HuH-7 (cell line): ENCODE data around the gene KHDC4.
A peak's percentile ranks its signal among the peaks of the same experiment; 100 is the strongest.

ENCODE experiments used
- DNase-seq: peaks from one replicate; pipeline ENCODE4 v3.0.0; 2011; ENCODE audit warnings: low spot score

The KHDC4 gene

GRCh38 chr1:155934097-155934935, at the start of gene KHDC4:
Gene KHDC4 (minus strand): TSS chr1:155934413. CDS start chr1:155934373, 40 bp downstream.
- peak; percentile 94 for DNase-seq

GRCh38 chr1:155983191-155984024, 49.2 kb upstream of the KHDC4 start:
- no peak for DNase-seq

GRCh38 chr1:155982106-155982505, 47.9 kb upstream of the KHDC4 start:
- DNase-seq, result no peak

GRCh38 chr1:155981266-155982088, 47.3 kb upstream of the KHDC4 start:
- DNase-seq, result peak; percentile 60

GRCh38 chr1:155979597-155980343, 45.6 kb upstream of the KHDC4 start:
- no peak for DNase-seq

GRCh38 chr1:155978973-155979429, 44.8 kb upstream of the KHDC4 start:
- DNase-seq, result peak; percentile 54

GRCh38 chr1:155978325-155978972, 44.2 kb upstream of the KHDC4 start, which contains the start of gene ARHGEF2:
Gene ARHGEF2 (minus strand): TSS chr1:155978547. CDS start chr1:155978427, 120 bp downstream.
- DNase-seq, result peak; percentile 88

GRCh38 chr1:155977690-155978324, 43.6 kb upstream of the KHDC4 start:
- DNase-seq, result peak; percentile 72

- no peak for DNase-seq
Measured at GRCh38 chr1:155976913-155977689, 42.9 kb upstream of the KHDC4 start.

- DNase-seq, result no peak
Measured at GRCh38 chr1:155976062-155976912, 42.1 kb upstream of the KHDC4 start.

- no peak for DNase-seq
Measured at GRCh38 chr1:155975375-155976061, 41.3 kb upstream of the KHDC4 start.

GRCh38 chr1:155974208-155975115, 40.2 kb upstream of the KHDC4 start:
- no peak for DNase-seq

GRCh38 chr1:155973723-155974122, 39.5 kb upstream of the KHDC4 start:
- no peak for DNase-seq

GRCh38 chr1:155971910-155972809, 37.9 kb upstream of the KHDC4 start:
- no peak for DNase-seq

GRCh38 chr1:155970531-155971167, 36.4 kb upstream of the KHDC4 start:
- no peak for DNase-seq
